Measurements from ENCODE around the gene GSTO1.

DNA sequence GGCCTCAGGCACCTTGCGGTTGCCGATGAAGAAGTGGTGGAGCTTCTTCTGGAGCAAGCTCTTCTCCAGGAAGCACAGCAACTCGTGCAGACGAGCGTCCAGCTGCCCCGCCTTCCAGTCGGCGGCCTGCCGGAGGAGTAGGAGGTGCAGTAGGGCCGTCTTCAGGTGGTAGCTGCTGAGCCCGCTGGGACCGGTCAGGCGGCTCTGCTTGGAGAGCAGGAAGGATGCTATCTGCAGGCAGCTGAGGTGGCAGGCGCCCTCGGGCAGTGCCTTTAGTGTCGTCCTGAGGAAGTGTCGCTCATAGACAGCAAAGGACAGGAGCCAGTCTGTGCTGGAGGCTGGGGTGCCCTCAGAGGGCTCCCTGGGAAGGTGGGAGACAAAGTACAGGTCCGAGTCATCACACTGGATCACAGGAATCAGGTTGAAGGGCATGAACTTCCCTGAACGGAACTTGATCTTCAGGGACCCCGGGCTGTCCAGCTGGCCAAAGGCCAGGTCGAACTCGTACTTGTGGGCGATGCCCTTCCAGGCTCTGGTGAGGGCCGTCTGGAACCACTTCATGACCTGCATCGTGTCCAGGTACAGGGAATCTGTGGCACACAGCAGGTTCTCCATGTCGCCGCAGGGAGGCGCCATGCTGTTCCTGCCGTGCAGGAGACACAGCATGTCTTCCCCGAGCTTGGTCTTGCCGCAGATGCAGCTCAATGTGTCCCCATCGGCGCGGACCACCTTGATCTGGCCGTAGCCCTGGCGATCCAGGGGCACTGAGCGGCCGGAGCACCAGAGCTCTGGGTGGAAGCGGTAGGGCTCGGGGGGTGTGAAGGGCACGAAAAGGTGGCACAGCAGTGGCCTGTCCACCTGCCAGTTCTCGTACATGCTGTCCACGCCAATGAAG lies 60.1 kb downstream of the GSTO1 start:
- TF ChIP-seq CTCF (conservative IDR thresholded peaks at IDR 0.05 in 1 of 2, IDR thresholded peaks at IDR 0.05 in 1 of 2; ENCODE audit: low read depth in 1 of 2, low read length in 2 of 2) (no peak), EZH2 (IDR thresholded peaks at IDR 0.05; ENCODE audit: low read length, missing control alignments) (no peak)
